GM18517 (cell line): ENCODE results near the gene TSC22D3.
A peak's percentile ranks its signal among the peaks of the same experiment; 100 is the strongest.
"Not testable (repeated sequence)": the region's sequence is repeated elsewhere in the genome, so short reads cannot be mapped to it uniquely, and the experiment has no call there.

Source experiments
- ATAC-seq: cut with Tn5 transposase; IDR thresholded peaks from one replicate; pipeline ENCODE4 v1.9.1; 2021; ENCODE audit warnings: mild to moderate bottlenecking, moderate library complexity; ENCODE audit not compliant: unreplicated experiment

The TSC22D3 gene

DNA sequence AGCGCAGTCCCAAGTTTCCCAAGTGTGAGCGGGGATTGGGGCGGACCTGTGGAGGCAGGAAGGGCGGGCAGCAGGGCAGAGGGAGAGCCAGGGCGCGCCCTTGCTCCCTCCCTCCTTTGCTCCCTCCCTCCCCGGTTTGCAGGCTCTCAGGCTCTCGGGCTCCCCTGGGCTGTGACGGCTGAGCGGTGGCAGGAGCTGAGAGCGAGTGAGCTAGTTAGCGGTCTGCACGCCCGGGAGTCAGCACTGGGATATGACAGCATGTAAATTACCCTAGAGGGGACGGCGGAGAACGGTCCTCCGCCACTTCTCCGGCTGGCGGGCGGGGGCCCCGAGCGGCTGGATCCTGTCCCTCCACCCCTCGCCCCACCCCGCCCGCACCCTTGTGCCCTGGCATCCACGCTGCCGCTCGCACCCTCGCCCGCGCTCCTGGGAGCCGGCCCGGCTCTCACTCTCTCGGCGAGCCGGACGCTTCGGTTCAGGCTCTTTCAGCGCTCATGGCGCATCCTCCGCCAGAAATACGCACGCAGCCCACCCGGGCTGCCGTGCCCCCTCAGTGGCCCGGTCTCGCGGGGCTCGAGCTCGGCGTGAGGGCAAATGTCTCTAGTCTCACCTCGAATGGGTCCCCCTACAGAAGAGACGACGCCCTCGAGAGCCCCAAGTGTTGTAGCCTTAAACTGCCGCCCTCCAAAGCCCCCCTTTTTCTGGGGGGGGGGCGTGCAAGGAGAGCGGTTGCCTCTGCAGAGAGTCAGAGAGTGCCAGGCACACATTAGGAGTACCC is at the start of gene TSC22D3:
TSS of gene TSC22D3 (minus strand) at position 54 of the 778 bp plus-strand sequence. CDS start 368 bp downstream, outside the sequence.
- peak; percentile 70 for ATAC-seq

DNA sequence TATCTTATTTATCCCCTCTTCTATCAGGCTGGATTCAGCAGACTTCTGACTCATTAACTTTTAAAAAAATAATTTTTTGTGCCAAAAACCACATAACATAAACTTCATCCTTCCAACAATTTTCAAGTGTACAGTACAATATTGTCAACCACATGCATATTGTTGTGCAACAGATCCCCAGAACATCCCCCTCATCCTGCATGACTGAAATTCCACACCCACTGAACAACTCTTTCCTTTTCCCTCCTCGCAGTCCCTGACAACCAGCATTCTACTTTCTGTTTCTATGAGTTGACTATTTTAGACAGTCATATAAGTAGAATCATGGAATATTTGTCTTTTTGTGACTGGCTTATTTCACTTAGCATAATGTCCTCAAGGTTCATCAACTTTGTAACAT is 47.9 kb upstream of the TSC22D3 start:
- ATAC-seq, result no peak

DNA sequence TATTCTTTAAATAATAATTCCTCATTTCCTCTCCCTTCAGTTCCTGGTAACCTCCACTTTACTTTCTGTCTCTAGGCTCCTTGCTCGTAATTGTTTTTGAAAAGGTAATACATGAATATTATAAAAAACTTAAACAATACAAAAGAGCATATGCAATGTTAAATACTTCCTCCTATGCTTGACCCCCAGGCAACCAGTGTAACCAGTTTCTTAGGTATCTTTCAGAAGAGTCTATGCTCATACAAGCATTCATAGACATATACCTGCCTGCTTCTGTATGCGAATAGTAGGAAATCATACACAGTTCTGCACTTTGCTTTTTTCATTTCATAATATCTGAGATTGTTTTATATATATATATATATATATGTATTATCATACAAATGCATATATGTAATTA is 47.5 kb upstream of the TSC22D3 start:
- no peak for ATAC-seq

DNA sequence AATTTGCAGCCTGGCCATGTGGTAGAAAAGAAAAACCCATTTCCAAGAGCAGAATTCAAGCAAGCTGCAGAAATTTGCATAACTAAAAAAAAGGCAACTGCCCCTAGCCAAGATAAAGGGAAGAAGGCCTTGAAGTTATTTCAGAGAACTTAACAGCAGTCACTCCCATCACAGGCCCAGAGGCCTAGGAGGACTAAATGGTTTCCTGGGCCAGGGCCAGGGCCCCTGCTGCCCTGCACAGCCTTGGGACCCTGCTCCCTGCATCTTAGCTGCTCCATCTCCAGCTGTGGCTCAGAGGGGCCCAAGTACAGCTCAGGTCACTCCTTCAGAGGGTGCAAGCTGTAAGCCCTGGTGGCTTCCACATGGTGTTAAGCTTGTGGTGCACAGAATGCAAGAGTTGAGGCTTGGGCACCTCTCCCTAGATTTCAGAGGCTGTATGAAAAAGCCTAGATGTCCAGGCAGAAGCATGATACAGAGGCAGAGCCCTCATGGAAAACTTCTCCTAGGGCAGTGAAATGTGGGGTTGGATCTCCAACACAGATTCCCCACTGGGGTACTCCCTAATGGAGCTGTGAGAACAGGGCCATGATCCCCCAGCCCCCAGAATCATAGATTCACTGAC is 43.4 kb upstream of the TSC22D3 start:
- ATAC-seq, result no peak

DNA sequence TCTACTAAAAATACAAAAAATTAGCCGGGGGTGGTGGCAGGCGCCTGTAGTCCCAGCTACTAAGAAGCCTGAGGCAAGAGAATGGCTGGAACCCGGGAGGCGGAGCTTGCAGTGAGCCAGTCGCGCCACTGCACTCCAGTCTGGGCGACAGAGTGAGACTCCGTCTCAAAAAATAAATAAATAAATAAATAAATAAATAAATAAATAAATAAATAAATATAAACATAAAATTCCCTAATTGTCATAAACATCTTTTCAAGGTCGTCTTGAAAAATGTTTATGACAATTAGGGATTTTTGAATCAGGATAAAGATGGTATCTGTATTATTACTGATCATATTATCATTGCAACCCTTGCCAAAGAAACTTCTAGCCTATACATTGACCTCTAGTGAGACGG is 34.5 kb upstream of the TSC22D3 start:
- ATAC-seq, result not testable (repeated sequence)

DNA sequence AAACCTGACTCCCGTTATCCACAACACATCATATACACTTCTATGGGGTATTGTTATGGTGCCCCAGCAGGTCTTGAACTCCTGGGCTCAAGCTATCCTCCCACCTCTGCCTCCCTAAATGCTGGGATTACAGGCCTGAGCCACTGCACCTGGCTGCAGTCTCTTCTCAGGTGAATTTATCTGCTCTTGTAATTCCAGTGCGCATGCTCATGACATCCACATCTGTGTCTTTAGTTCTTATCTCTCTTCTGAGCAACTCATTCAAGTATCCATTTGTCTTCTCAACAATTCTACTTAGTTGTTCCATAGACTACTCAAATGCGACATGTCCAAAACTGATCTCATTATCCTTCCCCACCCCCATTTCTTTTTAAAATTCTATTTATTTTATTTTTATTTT is 29.6 kb upstream of the TSC22D3 start:
- no peak for ATAC-seq

DNA sequence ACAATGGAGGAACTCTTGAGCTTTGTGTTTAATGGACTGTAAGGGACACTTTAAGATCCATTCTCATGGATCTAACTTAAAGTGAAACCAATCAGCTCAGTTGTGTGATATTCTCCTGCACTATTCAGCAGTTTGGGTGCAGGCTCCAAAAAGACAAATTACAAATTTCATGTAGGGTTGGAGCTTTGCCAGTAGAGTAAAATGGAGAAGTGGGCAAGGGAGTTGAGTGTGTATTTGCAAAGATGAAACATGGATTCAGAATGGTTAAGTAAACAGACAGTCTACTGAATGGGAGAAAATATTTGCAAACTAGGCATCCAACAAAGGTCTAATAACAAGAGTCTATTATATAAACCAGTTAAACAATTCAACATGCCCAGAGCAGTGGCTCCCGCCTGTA is 28.8 kb upstream of the TSC22D3 start:
- no peak for ATAC-seq

DNA sequence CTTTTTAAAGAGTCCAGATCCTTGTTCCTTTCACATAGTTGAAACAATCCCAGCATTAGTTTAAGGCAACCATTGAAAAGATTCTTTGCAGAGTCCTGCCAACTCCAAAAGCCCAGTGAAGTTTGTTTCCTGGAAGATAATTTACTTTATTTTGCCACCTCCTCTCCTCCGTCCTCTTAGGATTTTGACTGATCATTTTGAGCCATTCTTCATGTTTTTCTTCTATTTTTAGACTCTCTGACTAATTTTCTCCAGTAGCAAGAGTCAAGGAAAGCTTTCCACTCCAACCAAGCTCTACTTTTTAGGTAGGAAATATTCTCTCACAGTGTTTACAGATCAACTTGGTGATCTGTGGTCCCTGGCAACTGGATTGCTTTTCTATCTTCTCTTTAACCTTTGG is 12.2 kb upstream of the TSC22D3 start:
- no peak for ATAC-seq

DNA sequence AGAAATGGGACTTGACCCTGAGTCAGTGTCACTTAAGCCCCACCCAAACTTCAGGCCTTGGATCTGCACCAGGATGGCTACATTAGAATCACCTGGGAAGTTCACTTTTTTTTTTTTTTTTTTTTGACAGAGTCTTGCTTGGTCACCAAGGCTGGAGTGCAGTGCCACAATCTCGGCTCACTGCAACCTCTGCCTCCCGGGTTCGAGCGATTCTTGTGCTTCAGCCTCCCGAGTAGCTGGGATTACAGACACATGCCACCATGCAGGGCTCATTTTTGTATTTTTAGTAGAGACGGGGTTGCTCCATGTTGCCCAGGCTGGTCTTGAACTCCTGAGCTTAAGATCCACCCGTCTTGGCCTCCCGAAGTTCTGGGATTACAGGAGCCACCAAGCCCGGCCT is 4.9 kb upstream of the TSC22D3 start:
- ATAC-seq, result no peak

DNA sequence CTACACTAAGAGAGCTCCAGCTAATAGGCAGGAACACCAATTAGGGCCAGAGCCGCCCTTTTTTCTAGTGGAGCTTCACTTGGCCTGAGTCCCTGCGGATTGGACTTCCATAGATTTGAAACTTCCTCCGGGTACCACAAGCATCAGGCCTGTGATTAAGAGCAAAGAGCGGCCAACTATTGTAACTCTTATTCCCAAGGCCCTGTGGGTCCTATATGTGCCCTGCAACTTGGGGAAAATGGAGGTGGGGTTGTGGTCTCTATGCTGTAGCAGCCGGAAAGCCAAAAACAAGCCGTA is 1.9 kb upstream of the TSC22D3 start, which contains the start of gene NCBP2L:
TSS of gene NCBP2L (plus strand) at position 198 of the 297 bp plus-strand sequence. CDS start 16,488 bp downstream, outside the sequence.
- no peak for ATAC-seq

DNA sequence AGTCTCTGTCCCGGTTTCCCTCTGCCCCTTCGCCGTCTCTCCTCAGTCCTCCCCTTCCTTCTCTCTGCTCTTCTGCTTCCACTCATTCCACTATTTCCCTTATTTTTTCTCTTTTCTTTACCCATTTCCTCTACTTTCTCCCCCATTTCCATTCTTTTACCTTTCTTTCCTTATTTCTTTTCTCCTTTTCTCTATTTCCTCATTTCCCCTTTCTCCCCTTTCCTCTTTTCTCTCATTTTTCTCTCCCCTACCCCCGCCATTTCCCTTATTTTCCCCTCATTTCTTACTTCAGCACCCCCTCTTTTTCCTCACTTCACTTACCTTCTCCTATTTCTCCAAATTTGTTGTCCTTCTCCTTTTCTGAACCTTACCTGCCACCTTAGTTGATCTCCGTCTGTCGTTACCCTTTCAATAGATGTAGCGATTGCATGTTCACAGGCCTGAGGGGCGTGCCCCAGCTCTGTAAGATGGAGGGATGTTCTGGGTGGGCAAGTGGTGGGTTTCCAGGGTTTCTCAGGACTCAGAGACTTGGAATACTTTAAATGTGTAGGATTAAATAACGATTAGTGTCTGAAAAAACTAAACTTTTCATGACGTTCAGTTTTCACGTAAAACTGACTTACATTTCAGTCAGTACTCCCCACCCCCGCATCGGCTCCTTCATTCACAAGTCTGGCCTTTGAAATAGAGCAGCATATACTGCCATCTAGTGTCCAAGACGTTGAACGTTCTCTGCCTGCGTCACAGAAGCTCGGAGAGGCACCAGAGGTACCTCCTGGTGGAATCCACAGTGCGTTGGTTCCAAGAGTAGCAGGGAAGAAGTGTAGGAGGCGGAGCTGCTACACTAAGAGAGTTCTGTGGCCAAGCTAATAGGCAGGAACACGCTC is 1.3 kb upstream of the TSC22D3 start:
- ATAC-seq, result peak; percentile 87

DNA sequence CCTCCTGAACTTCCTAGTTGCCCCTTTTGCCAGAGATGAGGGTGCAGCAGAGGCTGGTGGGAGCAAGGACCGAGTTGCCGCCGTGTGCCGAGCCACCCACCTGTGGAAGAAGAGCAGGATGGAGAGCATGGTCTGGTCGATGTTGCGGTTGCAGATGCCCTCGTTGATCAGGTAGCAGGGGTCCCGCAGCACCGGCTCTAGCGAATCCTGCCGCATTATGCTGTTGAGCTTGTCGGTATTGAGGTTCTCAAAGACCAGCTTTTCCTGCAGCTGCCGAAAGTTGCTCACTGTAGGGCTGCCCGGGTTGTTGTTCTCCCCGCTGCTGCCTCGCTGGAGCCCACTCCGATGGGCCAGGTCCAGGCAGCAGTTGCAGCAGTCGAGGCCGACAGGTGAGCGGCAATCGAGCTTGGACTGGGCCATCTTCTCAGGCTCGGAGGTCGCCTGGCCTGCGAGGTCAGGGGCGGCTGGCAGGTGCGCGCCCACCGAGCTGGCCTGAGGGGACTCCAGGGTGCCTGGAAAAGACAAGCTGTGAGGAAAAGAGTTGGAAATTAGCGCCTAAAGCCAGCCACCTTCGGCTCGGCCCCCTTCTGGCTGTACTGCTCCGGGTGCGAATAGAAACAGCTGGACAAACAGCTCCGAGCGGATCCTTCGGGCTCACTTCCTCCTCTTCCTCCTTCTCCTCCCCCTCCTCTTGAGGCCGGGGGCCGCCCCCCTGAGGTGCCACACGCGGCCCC is 420 bp downstream of the TSC22D3 start:
- no peak for ATAC-seq

DNA sequence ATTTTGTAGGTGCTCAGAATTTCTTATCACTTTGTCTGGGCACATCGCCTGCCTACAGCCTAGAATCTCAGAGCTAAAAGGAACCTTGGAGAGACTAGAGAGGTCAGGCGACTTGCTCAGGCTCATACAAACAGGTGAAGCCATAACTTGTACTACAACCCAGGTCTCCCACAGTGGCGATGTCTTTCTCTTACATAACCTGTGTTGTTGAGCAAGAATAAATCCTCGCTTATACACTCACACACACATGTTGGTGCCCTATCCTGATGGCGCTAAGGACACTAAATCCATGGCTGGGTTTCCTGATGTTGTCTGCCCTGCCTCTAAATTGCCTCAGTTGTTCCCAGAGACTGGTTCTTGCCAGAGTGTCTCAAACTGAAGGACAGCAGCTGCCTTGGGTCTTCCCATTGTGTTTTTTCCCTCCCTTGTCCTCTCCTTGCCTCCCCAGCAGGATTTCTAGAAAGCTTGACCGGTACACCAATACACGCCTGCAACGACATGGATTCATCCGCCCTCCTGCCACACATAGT is 1.6 kb downstream of the TSC22D3 start:
- ATAC-seq, result no peak

DNA sequence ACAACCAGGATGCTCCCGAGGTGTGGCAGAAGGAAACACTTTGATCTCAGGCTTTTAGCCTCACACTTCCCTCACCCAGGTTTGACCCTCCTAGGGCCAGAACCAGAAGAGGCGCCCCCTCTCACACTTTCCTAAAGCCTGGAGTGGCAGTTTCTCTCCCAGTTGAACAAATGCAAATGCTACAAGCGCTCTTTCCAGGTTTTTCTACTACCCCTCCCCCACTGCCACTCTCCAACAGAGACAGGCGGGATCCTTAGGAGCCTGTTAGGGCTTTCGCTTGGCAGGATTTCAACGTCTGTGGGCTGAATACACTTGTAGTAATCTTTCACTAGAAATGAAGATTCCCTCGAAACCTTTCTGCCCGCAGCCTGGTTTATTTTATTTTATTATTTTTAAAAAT is 2.4 kb downstream of the TSC22D3 start:
- ATAC-seq, result no peak

DNA sequence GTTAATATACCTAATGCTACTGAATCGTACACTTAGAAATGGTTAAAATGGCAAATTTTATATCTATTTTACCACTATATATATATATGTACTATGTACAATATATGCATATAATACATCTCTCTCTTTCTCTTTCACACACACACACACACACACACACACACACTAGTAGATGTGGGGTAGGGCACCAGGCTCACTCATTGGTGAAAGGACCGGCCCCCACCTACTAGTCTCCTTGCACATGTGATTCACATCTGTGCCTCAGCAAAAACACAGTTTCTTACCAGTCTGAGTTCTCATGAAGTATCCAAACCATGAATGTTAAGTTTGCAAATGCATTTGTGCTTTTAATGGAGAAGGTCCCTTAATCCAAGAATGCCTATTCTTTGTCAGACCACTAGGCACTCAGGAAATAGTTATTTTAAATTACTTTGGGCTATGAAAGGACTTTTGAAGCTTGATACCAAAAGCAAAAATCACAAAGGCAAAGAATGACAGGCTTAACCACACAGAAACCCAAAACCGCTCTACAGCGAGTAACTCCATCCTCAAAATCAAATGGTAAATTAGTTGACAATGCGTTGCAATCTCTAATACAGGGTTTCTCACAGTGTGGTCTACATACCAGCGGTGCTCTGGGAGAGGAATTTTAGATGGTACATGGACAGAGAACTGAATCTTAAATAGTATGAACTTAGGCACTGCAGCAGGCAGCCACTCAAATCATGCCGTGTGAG is 5.8 kb downstream of the TSC22D3 start:
- ATAC-seq, result no peak

DNA sequence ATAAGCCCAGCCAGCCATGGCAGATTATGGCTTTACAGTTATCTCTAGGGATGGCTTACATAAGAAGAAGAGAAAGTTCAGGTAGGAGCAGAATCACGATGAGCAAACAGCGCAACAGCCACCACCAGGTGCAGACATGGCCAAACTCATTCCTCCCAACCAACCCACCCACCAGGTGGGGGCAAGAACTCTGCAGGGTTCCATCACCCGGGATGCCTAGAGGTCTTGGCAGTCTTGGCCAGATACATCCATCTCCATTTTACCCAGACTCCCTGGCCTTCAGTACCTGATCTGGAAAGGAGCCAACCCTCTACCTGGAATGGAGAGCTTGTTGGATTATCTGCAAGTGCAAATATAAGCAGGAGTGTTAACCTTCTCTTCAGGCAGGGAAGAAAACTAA is 7.5 kb downstream of the TSC22D3 start:
- ATAC-seq, result no peak

DNA sequence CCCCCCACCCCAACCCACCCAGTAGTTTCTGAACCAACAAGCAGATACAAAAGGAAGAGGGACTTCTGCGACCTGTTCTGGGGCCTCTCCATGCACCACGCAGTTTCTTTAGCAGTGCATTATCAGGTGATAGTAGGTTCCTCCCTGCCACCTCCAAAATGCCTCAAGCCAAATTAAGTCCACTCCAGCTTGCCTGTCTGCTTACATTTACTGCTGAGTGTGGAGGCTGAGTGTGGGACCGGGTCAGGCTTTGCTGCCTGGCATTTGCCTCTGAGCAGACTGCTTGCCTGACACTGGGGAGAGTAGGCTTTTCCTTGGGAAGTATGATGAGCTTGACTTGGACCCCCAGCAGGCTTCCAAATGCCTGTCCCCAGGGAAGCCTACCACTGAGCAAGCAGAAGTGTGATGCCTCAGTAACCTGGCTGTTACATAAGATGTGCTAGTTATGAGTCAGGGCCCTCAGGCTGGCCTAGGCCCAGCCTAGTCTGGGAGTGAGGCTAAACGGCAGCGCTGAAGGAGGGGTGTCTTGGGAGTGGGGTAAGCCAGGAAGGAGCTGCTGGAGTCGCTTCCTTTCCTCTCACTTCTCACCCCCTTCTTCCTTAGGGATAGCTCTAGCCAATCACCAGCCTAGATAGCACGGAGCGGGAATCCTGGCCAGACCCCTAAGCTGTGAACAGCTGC is 9.0 kb downstream of the TSC22D3 start:
- no peak for ATAC-seq

DNA sequence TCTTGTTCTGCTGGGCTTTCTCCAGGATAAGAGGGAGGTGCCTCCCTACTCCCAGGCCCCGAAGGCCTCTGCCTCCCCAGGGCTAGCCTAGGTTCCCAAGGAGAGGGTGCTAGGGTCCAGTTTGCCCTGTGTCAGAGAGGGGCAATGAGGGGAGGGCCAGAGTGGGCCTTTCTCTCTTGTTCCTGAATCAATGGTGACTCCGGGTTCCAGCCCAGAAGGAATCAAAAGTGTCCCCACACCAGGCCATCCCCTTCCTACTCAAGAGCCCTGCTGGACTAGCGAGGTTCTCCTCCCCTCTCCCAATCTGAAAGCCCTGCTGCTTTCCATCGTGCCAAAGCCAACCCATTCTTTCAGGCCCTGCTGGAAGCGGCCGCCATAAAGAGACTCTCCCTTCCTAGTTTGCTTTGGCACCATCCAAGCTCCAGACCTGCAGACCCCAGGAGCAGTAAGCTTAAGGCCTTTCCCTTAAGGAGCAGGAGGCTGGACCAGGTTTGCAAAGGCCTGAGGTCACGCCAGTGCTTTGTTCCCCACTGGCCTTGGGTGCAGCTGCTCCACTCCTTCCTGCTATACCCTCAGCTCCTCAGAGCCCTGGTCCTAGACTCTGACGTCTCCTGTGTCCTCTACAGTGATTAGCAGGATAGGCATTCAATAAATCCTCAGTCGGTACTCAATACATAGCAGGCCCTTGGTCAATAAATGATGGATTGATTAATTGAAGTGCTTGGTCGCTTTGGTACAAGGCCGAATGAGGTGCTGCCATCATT is 10.6 kb downstream of the TSC22D3 start:
- no peak for ATAC-seq

DNA sequence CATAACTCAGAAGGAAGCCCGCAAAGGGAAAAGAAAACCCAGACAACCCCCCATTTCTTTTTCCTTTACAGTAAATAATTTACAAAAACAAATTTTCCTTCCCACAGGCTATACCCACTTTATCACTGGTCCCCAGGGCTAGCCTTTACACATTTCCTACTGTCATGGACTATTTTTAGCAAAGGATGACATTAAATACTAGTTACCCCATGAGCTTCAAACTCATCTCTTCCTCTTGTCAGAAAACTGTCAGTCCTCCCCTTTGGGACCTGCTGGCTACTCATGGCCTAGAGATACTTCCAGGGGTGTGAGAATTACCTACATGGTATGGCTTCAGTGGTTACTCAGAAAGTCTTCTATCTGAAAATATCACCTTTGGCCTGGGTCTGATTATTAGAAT is 11.9 kb downstream of the TSC22D3 start:
- no peak for ATAC-seq
